SKM-1 treated with dmso at 0.1 percent for 144 hours (cell line): ENCODE measurements around the gene EFCAB6.

ENCODE experiments used
- DNase-seq: peaks from one replicate; lab custom pipeline; 2025; ENCODE audit not compliant: unreplicated experiment; lab: John Stamatoyannopoulos, UW

Gene EFCAB6

DNA sequence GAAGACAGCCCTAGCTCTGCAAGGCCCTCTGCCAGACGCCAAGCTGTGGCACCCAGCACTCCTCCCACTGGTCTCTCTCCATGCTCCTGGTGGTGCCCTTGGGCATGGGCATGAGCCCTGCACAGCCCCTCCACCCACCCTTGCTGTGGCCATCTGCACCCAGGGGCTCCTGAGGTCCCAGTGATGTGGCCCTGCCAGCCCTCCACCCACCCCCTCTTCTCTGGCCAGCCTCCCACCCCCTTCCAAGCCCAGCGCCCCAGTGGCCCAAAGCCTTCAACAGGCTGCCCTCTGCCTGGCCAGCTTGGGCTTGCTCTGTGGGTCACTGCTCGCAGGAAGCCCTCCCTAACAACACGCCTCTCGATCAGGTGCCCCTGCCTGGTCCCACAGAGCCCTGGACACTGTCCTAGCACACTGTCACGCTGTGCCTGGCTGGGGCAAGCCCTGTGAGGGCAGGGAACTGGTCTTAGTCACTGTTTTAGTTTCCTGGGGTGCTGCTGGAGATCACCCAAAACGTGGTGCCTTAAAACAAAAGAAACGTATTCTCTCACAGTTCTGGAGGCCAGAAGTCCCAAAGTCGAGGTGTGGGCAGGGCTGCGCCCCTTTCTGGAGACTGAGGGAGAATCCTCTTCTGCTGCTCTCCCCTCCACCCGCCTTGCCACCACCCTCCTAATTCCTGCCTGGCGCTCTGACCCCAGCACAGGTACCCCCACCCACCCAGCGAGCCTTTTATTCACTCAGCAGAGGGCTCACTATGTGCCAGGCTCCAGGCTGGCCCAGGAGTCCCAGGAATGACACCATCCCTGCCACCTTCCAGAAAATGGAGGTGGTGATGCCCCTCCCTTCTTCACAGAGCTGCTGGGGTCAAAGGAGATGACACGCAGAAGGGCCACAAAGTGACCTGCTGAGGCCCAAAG lies 35.5 kb upstream of the EFCAB6 start:
- no peak for DNase-seq

DNA sequence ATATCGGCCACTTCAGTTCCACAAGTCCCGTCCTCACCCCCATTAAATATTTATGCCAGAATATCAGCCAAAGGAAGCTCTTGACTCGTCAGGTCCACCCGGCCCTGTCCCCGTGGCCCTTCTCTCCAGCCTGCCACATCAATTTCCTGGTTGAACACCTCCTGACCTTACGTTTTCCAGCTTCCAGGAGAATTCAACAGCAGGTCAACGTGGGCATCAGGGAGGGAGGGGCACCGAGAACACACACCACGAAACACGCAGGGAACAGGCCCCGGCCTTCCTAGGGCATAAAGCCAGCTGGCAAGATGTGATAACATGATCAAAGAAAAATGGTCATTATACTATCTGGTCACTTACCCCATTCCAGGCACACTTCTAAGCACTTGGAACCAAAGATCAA lies 34.9 kb upstream of the EFCAB6 start:
- DNase-seq: no peak

DNA sequence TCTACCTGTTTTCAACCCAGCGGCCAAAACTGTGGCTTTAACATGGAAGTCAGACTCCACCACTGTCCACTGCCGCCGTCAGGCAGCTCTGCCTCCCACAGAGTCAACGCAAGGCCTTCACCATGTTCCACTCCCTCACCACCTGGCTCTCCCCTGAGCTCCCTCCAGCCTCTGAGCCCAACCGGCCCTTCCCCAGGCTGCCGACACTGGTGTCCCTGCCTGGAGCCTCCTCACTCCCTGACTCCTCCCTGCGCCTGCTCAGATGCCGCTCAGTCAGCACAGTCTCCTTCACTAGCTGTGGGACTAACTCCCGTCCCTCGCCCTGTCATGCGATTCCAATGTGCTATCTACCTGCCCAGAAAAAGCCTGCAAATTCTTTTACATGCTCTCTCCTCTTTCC lies 33.9 kb upstream of the EFCAB6 start:
- DNase-seq: no peak

GRCh38 chr22:43844560-43845545 lies 32.7 kb upstream of the EFCAB6 start:
- no peak for DNase-seq

GRCh38 chr22:43843783-43844530 lies 31.9 kb upstream of the EFCAB6 start:
- no peak for DNase-seq

DNA sequence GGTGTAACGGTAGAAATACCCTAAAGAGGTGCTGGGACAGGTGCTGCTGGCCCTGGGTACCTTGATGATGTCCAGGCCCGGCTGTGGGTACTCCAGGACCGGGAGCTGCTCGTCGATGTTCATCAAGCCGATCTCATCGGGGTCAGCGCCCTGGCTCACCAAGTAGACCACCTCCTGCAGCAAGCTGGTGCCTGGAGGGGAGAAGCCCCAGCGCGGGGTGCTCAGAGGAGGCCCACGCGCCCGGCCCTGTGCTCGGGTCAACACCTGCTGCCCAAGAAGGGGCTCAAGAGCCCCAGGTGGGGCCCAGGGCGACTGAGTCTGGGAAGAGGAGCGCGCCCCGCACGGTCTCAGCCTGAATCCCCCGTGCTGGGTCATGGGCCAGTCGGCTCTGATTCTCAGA lies 29.6 kb upstream of the EFCAB6 start:
- DNase-seq: no peak

DNA sequence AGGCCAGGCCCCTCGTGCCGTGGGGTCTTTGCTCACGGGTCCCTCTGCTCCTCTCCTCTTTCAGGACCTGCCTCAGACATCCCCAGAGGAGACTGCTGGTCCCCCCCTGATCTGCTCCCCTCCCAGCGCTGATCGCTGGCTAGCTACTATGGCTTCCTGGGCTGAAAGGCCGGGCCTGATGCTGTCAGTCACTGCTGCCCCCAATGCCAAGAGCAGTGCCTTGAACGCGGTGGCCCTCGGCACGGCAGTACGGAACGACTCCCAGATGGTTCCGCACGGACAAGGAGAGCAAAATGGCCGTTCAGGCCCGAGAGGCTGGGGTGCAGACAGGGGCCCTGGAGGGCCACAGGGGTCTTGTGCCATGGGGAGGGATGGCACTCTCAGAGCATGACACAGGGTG lies 28.7 kb upstream of the EFCAB6 start:
- DNase-seq: no peak

DNA sequence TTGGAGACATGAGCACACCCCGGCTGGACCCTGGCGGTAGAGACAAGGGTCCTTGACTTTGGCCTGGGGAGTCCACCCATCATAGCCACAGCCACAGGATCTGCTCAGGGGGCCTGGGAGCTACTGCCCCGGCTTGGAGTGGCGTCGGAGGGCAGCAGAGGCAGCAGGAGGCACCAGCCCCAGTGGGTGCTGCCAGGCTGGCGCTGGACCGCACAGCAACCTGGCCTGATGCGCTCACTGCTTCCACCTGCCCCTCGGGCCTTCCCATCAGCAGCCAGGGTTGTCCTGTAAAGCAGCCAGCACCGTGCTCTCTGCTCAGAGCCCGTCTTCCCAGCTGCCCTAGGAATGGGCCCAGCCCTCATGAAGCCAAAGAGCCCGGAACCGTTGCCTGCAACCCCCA lies 28.3 kb upstream of the EFCAB6 start:
- DNase-seq: no peak

GRCh38 chr22:43839781-43840180 lies 27.7 kb upstream of the EFCAB6 start:
- no peak for DNase-seq

GRCh38 chr22:43838571-43839307 lies 26.6 kb upstream of the EFCAB6 start:
- no peak for DNase-seq

GRCh38 chr22:43838161-43838560 lies 26.1 kb upstream of the EFCAB6 start:
- DNase-seq: no peak

DNA sequence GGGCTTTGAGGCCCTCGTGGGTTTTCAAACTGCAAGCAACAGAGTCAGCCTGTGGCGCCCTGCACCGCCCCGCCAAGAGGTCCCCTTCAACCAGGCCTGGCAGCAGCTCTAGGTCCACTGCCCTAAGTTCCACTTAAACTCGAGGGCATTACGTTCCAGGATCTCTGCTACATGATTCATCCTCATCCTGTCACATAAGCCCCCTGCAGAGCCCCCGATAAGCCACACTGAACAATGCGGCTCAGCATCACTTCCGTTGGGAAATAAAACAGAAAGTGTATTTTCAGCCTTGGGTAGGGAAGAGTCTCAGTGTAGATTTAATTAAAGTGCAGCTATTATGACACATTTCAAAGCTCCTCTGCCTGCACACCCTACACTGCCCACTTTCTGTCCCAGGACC lies 25.6 kb upstream of the EFCAB6 start:
- no peak for DNase-seq

DNA sequence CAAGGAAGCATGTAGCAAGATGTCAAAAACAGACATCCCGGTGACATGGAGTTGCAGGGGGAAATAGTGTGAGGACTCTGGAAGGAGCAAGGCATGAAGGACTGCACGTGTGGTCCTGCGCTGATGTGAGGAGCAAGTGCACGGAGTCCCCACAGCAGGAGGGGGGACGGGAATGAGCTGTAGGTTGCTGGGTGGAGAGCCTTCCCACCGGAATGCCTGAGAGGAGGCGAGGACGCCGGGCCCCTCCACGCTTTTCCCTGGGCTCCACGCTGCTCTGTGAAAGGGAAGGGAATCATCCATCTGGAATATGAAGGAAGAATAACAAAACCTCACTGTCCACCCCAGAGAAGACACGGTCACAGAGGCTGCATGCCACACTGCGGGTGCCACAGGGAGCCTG lies 23.6 kb upstream of the EFCAB6 start:
- no peak for DNase-seq

DNA sequence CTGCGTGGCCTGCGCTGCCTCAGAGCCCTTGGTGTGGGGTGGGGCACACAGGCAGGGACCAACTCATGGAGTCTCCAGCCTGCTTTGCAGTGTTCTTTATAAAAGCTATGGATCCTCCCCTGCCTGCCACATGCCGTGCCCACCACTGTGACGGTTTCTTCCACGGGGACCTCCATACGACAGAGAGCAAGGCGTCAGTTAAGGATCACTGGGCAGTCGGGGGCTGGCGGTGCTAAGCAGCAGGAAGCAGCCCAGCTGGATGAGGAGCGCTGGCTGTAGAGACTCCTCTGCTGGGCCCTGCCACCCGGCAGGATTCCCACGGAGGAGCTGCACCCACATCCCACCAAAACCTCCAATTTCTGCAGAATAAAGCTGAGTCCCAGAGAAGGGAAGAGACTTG lies 23.1 kb upstream of the EFCAB6 start:
- DNase-seq: no peak

DNA sequence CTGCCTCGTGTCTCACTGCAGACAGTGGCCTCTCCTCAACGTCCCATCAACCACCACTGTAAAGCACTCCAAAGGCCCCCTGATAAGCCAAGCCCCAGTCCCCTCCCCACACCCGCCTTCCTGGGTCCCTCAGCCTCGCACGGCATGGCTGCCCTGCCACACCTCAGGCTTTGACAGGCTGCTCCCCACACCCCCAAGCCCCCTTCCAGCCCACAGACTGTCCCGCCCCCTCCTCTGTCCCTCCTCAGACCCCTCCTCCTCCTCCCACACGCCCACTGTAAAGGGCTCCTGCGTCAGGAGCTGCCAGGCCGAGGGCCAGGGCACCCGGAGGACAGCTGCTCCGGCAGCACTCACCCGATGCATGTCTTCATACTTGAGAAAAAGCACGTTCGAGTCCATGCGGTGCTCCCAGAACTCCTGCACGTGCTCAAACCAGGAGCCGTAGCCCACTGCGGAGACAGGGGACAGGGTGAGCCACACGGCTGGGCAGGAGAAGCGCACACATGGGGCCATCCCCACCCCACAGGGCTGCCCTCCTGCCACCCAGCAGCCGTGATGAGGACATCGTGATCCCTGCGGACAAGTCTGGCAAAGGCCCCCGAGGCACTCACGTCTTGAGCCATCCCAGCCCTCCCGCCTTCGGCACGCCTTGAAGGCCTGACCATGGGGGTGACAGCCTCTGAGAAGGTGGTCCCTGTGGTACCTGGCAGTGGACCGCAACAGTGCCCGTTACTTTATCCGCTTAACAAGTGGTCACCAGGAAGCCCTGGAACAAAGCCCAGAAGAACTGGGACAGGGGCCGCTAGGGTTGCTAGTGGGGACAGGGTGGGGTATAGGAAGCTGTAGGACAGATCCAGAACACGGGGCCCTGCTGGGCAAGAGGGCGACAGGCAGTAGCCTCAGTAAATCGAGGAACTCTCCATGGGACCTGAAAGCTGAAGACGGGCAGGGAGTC lies 21.5 kb upstream of the EFCAB6 start:
- DNase-seq: no peak

- no peak for DNase-seq
Measured at GRCh38 chr22:43832393-43833265, 20.5 kb upstream of the EFCAB6 start.

DNA sequence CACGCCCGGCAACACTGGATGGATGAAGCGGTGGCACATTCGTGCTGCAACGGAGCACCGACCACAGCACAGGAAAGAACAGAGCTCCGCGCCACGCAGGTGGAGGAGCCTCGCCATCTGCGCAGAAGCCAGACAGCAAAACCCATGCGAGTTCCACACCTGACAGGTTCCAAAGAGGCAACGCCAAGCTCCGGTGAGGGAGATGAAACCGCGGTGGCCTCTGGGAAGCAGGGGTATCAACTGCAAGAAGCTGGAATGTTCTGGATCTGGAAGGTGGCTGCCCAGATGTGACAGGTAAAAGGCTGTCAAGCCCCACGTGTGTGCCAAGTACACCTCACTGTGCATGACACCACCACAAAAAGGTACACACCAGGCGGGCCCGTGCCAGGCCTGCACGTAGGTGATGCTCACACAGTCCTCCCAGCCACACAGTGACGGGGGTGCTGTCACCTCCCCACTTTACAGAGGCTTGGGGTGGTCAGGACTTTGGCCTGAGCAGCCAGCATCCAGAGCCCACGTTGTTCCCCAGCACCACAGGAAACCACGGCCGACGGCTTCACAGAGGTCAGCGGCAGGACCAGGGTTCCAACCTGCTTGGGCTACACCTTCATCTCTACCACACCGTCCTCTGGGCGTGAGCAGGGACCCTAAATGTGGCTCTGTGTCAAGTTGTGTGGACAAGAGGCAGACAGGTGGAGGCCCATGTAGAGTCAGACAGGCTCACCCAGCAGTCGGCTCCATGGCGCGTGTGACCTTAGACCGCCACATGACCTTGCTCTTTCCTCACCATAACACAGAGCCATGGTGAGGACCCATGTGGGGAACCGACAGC lies 19.7 kb upstream of the EFCAB6 start:
- no peak for DNase-seq
